Measurements from ENCODE around the gene TECTB. TPM values are rescaled to one million over a fixed set of nuclear protein-coding genes. Genes with fewer than 3 reads are reported as not detected.

The TECTB gene
- total RNA-seq, 1 donor: not detected

DNA sequence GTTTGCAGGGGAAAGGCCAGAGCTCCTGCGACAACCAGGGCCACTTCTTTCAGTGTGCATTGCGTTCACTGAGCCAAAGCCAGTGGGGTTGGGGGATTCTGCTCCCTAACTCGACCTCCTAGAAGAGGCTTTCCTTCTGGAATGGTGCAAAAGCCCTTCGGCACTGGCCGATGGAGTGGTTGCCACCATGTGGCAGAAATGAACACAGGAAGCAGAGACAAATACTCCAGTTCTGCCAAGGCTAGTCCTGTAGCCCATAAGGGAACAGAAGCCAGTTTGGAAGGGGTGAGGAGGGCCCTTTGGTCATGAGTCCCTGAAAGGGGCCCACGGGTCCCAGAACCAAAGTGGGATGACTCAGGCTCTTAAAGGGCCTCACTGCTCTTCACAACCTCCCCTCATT, 61.1 kb downstream of the TECTB start:
- DNase-seq (ENCODE audit: low read depth in 2 of 3, low spot score in 2 of 3): no peak

DNA sequence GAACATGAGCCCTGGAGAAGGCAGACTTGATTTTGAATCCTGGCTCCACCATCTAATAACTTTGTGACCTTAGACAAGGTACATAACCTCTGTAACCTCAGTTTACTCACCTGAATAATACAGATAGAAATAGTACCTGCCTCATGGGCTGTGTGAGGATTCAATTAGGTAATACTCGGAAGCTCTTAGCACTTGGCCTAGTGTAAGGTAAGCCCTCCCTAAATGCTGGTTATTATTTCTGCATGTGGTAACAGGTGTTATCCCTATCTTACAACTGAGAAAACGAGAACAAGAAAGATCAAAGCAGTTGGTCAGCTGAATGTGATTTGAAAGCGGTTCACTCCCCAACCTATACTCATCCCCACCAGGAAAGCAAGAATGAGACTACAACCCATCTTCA, 62.0 kb downstream of the TECTB start:
- no peak for DNase-seq (ENCODE audit: low read depth in 2 of 3, low spot score in 2 of 3)

DNA sequence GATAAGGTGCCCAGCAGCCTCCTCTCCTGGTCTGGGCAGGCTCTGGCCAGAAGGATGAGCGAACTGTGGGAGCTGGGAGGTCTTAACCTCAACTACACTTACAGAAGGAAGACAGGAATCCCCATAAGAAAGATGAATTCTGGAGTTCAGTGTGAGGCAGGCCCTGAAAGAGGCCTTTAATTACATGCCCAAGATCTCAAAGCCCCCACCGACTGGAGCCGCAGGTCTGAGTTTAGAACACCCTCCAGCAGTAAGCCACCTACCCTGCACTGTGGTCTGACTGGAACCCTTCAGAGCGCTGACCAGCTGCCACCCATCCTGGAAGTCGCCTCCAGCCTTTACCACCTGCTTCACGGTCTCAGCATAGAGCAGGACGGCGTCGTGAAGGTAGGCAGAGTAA, 62.5 kb downstream of the TECTB start:
- DNase-seq (ENCODE audit: low read depth in 2 of 3, low spot score in 2 of 3): no peak

DNA sequence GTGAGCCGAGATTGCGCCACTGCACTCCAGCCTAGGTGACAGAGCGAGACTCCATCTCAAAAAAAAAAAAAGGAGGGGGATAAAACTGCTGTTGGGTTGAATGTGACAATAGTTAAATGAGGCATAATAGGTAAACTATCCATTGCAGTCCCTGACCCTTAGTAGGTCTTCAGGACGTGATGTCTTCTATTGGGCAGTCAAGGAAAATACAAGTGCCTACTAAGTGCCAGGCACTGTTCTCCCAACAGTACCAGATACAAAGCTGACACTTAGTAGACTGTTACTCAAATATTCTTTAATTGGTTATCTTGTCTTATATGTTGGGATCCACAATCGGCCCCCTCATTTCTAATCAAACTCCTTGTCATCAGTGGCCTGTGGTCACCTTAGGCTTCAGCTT, 63.6 kb downstream of the TECTB start:
- no peak for DNase-seq (ENCODE audit: low read depth in 2 of 3, low spot score in 2 of 3)

DNA sequence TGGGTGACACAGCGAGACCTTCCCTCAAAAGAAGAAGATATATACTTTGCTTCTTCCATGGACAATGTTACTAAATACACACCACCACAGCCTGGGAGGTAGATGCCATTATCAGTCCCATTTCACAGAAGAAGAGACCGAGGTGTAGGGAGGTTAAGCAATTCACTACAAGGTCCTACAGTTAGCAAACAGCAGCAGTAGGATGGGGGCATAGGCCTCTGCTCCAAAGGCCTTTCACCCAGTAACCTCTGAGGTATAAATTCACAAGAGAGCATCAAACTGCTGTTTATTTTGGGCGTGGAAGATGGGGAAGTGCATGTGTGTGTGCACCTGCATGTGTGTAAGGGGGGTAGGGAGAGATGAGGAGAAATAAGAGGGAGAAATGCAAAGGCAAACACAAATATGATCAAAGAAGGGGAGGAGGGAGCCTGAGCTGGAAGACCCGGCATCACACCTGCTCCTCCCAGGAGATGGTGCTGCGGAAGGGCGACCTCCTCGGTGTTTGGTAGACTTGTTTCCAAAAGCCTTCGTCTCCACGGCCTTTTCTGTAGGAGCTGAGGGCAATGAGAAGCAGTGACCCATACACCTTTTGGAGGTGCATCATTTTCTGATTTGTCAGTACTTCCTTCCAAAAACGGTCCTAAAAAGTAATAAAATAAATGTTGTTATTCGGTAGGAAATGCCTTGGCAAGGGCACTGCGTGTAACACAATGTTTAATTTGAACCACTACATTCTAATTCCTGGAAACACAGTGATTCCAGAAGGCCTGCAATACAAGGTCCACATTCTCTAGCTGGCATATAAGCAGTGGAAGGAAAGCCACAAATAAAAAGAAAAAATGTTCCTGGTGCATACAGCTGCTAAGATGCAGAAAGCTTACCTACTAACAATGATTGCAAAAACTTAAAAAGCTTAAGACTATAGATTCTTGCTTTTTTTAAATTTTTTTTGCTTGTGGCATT, 64.8 kb downstream of the TECTB start:
- DNase-seq (ENCODE audit: low read depth in 2 of 3, low spot score in 2 of 3): no peak

DNA sequence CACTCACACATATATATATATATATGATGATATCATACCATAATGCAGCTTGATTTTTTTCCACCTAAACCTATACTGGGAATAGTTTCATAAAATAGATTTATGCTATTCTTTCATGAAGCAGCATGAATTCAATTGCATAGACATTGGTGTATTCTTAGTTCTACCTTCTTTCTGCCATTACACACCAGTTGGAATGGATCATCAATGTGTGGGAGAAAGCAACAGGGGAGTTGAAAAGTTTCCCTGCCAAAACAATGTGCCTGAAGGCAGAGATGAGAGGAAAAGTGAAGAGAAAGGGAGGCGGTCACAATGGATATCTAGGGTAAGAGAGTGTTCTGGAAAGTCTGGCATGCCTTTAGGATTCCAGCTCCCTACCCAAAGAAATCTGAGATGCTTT, 65.6 kb downstream of the TECTB start:
- DNase-seq (ENCODE audit: low read depth in 2 of 3, low spot score in 2 of 3): no peak

DNA sequence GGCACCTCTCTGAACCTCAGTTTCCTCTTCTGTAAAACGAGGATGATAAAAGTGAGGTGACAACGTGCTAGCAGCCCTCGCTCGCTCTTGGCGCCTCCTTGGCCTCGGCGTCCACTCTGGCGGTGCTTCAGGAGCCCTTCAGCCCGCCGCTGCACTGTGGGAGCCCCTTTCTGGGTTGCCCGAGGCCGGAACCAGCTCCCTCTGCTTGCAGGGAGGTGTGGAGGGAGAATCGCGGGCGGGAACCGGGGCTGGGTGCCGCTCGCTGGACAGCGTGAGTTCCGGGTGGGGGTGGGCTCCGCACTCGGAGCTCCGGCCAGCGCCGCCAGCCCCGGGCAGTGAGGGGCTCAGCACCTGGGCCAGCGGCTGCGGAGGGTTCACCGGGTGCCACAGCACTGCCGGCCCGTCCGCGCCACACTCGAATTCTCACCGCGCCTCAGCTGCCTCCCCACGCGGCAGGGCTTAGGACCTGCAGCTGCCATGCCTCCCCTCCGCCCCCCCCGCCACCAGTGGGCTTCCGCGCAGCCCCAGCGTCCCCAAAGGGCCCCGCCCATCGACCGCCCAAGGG, 66.4 kb downstream of the TECTB start:
- DNase-seq (ENCODE audit: low read depth in 2 of 3, low spot score in 2 of 3): no peak

DNA sequence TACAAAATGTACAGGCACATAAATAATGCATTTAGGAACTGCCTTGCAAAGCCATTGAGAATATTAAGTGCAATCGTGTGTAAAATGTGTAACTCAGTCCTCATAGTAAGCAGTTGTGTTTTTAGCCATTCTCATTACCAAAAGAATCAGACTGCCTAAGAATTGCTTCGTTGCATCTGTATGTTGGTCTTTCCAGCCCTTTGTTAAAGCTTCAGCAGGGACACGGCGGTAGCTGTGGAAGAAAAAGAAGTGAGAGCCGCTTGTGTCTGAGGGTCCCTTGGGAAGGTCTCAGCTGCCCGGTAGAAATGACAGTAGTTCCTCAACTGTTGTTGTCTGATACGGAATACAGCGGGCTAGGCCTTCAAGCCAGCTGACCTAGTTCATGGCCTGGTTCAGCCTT, 67.9 kb downstream of the TECTB start:
- no peak for DNase-seq (ENCODE audit: low read depth in 2 of 3, low spot score in 2 of 3)

DNA sequence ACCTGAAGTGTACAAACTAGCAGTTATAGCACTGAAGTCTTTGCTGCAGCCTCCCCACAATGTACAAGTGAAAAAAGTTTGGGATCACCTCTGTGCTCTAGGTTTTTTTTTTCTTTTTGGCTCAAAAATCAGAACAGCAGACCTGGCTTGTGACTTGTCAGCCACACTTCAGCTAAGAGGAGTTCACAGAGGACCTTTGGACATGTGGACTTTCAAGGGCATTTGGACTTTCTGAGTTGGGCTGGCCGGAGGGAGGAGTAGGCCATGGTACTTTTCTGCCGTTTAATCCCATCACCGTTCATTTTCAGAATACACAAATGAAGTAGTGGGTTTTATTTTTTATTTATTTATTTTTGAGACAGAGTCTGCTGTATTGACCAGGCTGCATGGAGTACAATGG, 68.8 kb downstream of the TECTB start:
- no peak for DNase-seq (ENCODE audit: low read depth in 2 of 3, low spot score in 2 of 3)

DNA sequence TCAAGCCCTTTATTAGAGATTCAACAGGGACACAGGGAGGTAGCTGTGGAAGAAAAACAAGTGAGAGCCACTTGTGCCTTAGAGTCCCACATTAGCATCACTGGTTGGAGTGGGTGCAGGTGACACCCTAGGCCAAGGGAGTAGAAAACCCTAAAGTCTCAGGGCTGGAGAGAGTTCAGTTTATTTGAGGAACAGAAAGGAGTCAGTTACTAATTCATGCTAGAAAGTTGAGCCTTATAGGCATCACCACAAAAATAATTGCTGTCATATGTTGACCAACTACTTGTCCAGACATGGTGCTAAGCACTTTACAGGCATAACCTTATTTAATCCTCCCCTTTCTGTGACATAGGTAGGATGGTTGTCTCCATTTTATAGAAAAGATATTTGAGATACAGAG, 69.8 kb downstream of the TECTB start:
- no peak for DNase-seq (ENCODE audit: low read depth in 2 of 3, low spot score in 2 of 3)

Small RNA genes lying within 50 kb of the gene (small RNA-seq; reads per million reads assigned to genes)
- gene MIR6715A: not detected

Other genes starting within 250 kb of the TECTB start
- 4.0 TPM for gene GPAM, start 99.6 kb upstream of the TECTB start, total RNA-seq
- 27.5 TPM for gene ACSL5, start 90.7 kb downstream of the TECTB start, total RNA-seq
- 11.6 TPM for gene ZDHHC6, start 163.5 kb downstream of the TECTB start, total RNA-seq
- 20.7 TPM for gene VTI1A, start 163.8 kb downstream of the TECTB start, total RNA-seq

Data from hematopoietic multipotent progenitor cell (in vitro differentiated cells).